HCT116 (cell line): Measurements from ENCODE around the gene ONECUT3. TPM values are rescaled to one million over a fixed set of nuclear protein-coding genes. Genes with fewer than 3 reads are reported as not detected.

Experiments used
- ATAC-seq: fragments of 200-7000 bp; cut with Tn5 transposase; 2 replicates; pipeline ENCODE4 v1.9.1; 2020; ENCODE audit warnings: mild to moderate bottlenecking, moderate library complexity
- BruUV-seq: library from RNA; stranded (reverse); fragments of 400-500 nt; replicated peaks from 2 replicates; lab custom pipeline; 2021; lab: Mats Ljungman, UMichigan
- CTCF ChIA-PET: fragments of 300-600 bp; sonication (Branson Sonifier 250); formaldehyde crosslinking; loops from one replicate; lab custom pipeline; 2021; ENCODE audit warnings: antibody characterized with exemption; lab: Charles Lee
- POLR2A ChIA-PET: fragments of 300-600, 350-600 bp; sonication (Branson Sonifier 250); formaldehyde crosslinking; loops from one replicate; lab custom pipeline; 2021; ENCODE audit warnings: antibody characterized with exemption; lab: Charles Lee
- RAD21 ChIA-PET, 2 experiments: fragments of 300-600 bp; sonication (Branson Sonifier 250); formaldehyde crosslinking; loops; one replicate each; lab custom pipeline; 2023; ENCODE audit warnings: low total read pairs in 2 of 2; ENCODE audit not compliant: uncharacterized antibody in 2 of 2, unreplicated experiment in 2 of 2, low non-redundant PET in 1 of 2; lab: Charles Lee
- DNase-seq: peaks from one replicate; pipeline ENCODE4 v3.0.0-alpha.2; 2010; ENCODE audit warnings: low read depth, low spot score
- H2AFZ ChIP-seq: fragments of 200-600 bp; shearing (Covaris generic), sonication (generic); 2 replicates; pipeline ENCODE4 v1.6.1; 2017; ENCODE audit warnings: low read depth, mixed run types, mixed read lengths, antibody characterized with exemption, low read length; ENCODE audit not compliant: poor library complexity, severe bottlenecking
- H3K27ac ChIP-seq: 2 replicates; pipeline ENCODE4 v1.5.1; 2012; ENCODE audit warnings: low read depth, low read length
- H3K27me3 ChIP-seq: fragments of 200-600 bp; sonication (generic); 2 replicates; pipeline ENCODE4 v1.6.1; 2016; ENCODE audit warnings: mixed run types, low read length, mixed read lengths; ENCODE audit not compliant: insufficient read depth
- H3K36me3 ChIP-seq, 2 experiments: fragments of 200-500 bp in 1 of 2; fragments of 200-600 bp in 1 of 2; sonication (Bioruptor generic) in 1 of 2; sonication (generic) in 1 of 2; 2 replicates each; pipeline versions ENCODE4 v1.5.1 to v1.6.1; 2014 to 2016; ENCODE audit warnings: low read length in 2 of 2, inconsistent platforms in 1 of 2, mixed read lengths in 1 of 2, mixed run types in 1 of 2; ENCODE audit not compliant: insufficient read depth in 2 of 2, control insufficient read depth in 1 of 2
- H3K4me1 ChIP-seq, 2 experiments: fragments of 200-600 bp in 1 of 2; sonication (generic) in 1 of 2; 2 replicates each; pipeline versions ENCODE4 v1.5.1 to v1.6.1; 2012 to 2017; ENCODE audit warnings: low read length in 2 of 2, inconsistent platforms in 1 of 2, mild to moderate bottlenecking in 1 of 2, mixed read lengths in 1 of 2, mixed run types in 1 of 2, moderate library complexity in 1 of 2; ENCODE audit not compliant: insufficient read depth in 2 of 2, control insufficient read depth in 1 of 2
- H3K4me2 ChIP-seq: fragments of 200-600 bp; sonication (generic); 2 replicates; pipeline ENCODE4 v1.6.1; 2017; ENCODE audit warnings: mixed run types, low read length, mixed read lengths
- H3K4me3 ChIP-seq, 2 experiments: fragments of 200-600 bp in 1 of 2; sonication (generic) in 1 of 2; replicated peaks in 1 of 2; 2 replicates each; pipeline ENCODE4 v1.5.1; 2011 to 2016; ENCODE audit warnings: low read length in 2 of 2, control low read depth in 1 of 2, low read depth in 1 of 2, mild to moderate bottlenecking in 1 of 2, mixed read lengths in 1 of 2, mixed run types in 1 of 2
- H3K79me2 ChIP-seq: fragments of 200-600 bp; sonication (generic); 2 replicates; pipeline ENCODE4 v1.6.1; 2017; ENCODE audit warnings: mild to moderate bottlenecking, mixed run types, low read length, moderate library complexity, mixed read lengths; ENCODE audit not compliant: insufficient read depth
- H3K9ac ChIP-seq: fragments of 200-600 bp; sonication (generic); 2 replicates; pipeline ENCODE4 v1.6.1; 2016; ENCODE audit warnings: low read length, mixed read lengths
- H3K9me2 ChIP-seq: fragments of 200-600 bp; sonication (generic), shearing (Covaris generic); 2 replicates; pipeline ENCODE4 v1.6.1; 2017; ENCODE audit warnings: mixed run types, mild to moderate bottlenecking, moderate library complexity; ENCODE audit not compliant: insufficient read depth
- H3K9me3 ChIP-seq, 2 experiments: fragments of 200-500 bp in 1 of 2; fragments of 200-600 bp in 1 of 2; sonication (Bioruptor generic) in 1 of 2; sonication (generic) in 1 of 2; 2 replicates each; pipeline ENCODE4 v1.6.1; 2014 to 2017; ENCODE audit warnings: low read length in 2 of 2, mixed read lengths in 2 of 2, inconsistent platforms in 1 of 2, low read depth in 1 of 2, mild to moderate bottlenecking in 1 of 2, mixed run types in 1 of 2, moderate library complexity in 1 of 2; ENCODE audit not compliant: control insufficient read depth in 1 of 2, insufficient read depth in 1 of 2
- H4K20me1 ChIP-seq: fragments of 200-600 bp; sonication (generic), shearing (Covaris generic); 2 replicates; pipeline ENCODE4 v1.6.1; 2017; ENCODE audit warnings: mixed run types, mild to moderate bottlenecking, moderate library complexity; ENCODE audit not compliant: insufficient read depth
- ATF3 ChIP-seq: IDR thresholded peaks from 2 replicates; pipeline ENCODE4 v1.6.1; 2012
- CEBPB ChIP-seq: IDR thresholded peaks from 2 replicates; pipeline ENCODE4 v1.6.1; 2012; ENCODE audit warnings: low read depth
- ELF1 ChIP-seq: IDR thresholded peaks from 2 replicates; pipeline ENCODE4 v1.6.1; 2012; ENCODE audit warnings: low read depth, borderline replicate concordance
- EZH2 ChIP-seq: fragments of 200-600 bp; sonication (generic); IDR thresholded peaks from 2 replicates; pipeline ENCODE4 v1.6.1; 2017; ENCODE audit warnings: antibody characterized with exemption, mixed run types
- FOSL1 ChIP-seq: IDR thresholded peaks from 2 replicates; pipeline ENCODE4 v1.6.1; 2012; ENCODE audit warnings: low read depth
- JUND ChIP-seq: IDR thresholded peaks from 2 replicates; pipeline ENCODE4 v1.6.1; 2012
- POLR2A ChIP-seq: IDR thresholded peaks from 2 replicates; pipeline ENCODE4 v1.7.0; 2011; ENCODE audit warnings: borderline replicate concordance; ENCODE audit not compliant: insufficient read depth, insufficient read length; ENCODE audit errors: extremely low read depth
- RAD21 ChIP-seq: IDR thresholded peaks from 2 replicates; pipeline ENCODE4 v1.6.1; 2012; ENCODE audit warnings: low read depth, mild to moderate bottlenecking
- SIN3A ChIP-seq: IDR thresholded peaks from 2 replicates; pipeline ENCODE4 v1.6.1; 2012; ENCODE audit warnings: low read depth
- YY1 ChIP-seq: IDR thresholded peaks from 2 replicates; pipeline ENCODE4 v1.6.1; 2011; ENCODE audit warnings: low read length, low read depth, moderate library complexity, mild to moderate bottlenecking; ENCODE audit not compliant: insufficient replicate concordance; ENCODE audit errors: extremely low read depth
- intact Hi-C: fragments of 100-400 bp; cut with micrococcal nuclease; formaldehyde crosslinking; loops from 2 replicates; pipeline ENCODE4 v1.10.0; 2022
- total RNA-seq: library from RNA; stranded (reverse); gene quantifications from one replicate; pipeline ENCODE4 v1.2.1, GENCODE V29; 2021; ENCODE audit not compliant: unreplicated experiment
- TF ChIP-seq, protein P1 (sequence below), 3 experiments: fragments of 200-600 bp in 1 of 3; sonication (generic) in 1 of 3; IDR thresholded peaks in 2 of 3; conservative IDR thresholded peaks in 1 of 3; 2 replicates each; pipeline ENCODE4 v1.5.1; 2012 to 2017; ENCODE audit warnings: low read depth in 2 of 3, low read length in 2 of 3, antibody characterized with exemption in 1 of 3, borderline replicate concordance in 1 of 3, control low read depth in 1 of 3, mild to moderate bottlenecking in 1 of 3, mixed read lengths in 1 of 3, mixed run types in 1 of 3, moderate library complexity in 1 of 3; ENCODE audit not compliant: insufficient read depth in 1 of 3
- TF ChIP-seq, protein P2 (sequence below): IDR thresholded peaks from 2 replicates; pipeline ENCODE4 v1.6.1; 2012; ENCODE audit warnings: low read depth

Gene ONECUT3
- total RNA-seq, 1 experiment from 2014 or later: 22.1 TPM

GRCh38 chr19:1719519-1719918 lies 33.8 kb upstream of the ONECUT3 start:
- BruUV-seq: no TSS peak
- intact Hi-C loops: no loop called here

More at GRCh38 chr19:1719519-1719918, 33.8 kb upstream of the ONECUT3 start:
- H3K27ac ChIP-seq: no peak overlapping the region
- ATAC-seq: no peak
- POLR2A ChIA-PET: interaction anchor here (1.1 kb wide), 1 partner anchor 13 kb away, joined by 3 read pairs; no protein-coding TSS in a partner anchor
- H3K4me3 ChIP-seq: no peak overlapping the region
- no peak overlapping the region for H3K9ac ChIP-seq
- no peaks in the 10 kb centered on the region for H3K79me2 ChIP-seq
- H3K4me1 ChIP-seq: no peaks in the 10 kb centered on the region
- H3K9me2 ChIP-seq: no peaks in the 10 kb centered on the region
- no peak overlapping the region for H2AFZ ChIP-seq
- RAD21 ChIA-PET: no interaction called here
- no peak for DNase-seq
- CTCF ChIA-PET: no interaction called here
- H3K9me3 ChIP-seq: no peaks in the 10 kb centered on the region
- TF ChIP-seq RAD21: no peak
- TF ChIP-seq JUND: no peak
- no peak for TF ChIP-seq SIN3A
- TF ChIP-seq EZH2: no peak
- TF ChIP-seq ATF3: no peak
- TF ChIP-seq, protein P1, sequence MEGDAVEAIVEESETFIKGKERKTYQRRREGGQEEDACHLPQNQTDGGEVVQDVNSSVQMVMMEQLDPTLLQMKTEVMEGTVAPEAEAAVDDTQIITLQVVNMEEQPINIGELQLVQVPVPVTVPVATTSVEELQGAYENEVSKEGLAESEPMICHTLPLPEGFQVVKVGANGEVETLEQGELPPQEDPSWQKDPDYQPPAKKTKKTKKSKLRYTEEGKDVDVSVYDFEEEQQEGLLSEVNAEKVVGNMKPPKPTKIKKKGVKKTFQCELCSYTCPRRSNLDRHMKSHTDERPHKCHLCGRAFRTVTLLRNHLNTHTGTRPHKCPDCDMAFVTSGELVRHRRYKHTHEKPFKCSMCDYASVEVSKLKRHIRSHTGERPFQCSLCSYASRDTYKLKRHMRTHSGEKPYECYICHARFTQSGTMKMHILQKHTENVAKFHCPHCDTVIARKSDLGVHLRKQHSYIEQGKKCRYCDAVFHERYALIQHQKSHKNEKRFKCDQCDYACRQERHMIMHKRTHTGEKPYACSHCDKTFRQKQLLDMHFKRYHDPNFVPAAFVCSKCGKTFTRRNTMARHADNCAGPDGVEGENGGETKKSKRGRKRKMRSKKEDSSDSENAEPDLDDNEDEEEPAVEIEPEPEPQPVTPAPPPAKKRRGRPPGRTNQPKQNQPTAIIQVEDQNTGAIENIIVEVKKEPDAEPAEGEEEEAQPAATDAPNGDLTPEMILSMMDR (IDR thresholded peaks at IDR 0.05 in 2 of 3, conservative IDR thresholded peaks at IDR 0.05 in 1 of 3; ENCODE audit: borderline replicate concordance in 1 of 3, insufficient read depth in 1 of 3, low read depth in 2 of 3, low read length in 2 of 3): no peak
- no peak for TF ChIP-seq POLR2A
- no peak for TF ChIP-seq CEBPB
- TF ChIP-seq, protein P2, sequence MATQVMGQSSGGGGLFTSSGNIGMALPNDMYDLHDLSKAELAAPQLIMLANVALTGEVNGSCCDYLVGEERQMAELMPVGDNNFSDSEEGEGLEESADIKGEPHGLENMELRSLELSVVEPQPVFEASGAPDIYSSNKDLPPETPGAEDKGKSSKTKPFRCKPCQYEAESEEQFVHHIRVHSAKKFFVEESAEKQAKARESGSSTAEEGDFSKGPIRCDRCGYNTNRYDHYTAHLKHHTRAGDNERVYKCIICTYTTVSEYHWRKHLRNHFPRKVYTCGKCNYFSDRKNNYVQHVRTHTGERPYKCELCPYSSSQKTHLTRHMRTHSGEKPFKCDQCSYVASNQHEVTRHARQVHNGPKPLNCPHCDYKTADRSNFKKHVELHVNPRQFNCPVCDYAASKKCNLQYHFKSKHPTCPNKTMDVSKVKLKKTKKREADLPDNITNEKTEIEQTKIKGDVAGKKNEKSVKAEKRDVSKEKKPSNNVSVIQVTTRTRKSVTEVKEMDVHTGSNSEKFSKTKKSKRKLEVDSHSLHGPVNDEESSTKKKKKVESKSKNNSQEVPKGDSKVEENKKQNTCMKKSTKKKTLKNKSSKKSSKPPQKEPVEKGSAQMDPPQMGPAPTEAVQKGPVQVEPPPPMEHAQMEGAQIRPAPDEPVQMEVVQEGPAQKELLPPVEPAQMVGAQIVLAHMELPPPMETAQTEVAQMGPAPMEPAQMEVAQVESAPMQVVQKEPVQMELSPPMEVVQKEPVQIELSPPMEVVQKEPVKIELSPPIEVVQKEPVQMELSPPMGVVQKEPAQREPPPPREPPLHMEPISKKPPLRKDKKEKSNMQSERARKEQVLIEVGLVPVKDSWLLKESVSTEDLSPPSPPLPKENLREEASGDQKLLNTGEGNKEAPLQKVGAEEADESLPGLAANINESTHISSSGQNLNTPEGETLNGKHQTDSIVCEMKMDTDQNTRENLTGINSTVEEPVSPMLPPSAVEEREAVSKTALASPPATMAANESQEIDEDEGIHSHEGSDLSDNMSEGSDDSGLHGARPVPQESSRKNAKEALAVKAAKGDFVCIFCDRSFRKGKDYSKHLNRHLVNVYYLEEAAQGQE: no peak
- TF ChIP-seq YY1: no peak
- TF ChIP-seq ELF1: no peak
- TF ChIP-seq FOSL1: no peak
- TF ChIP-seq, all 23 proteins: peak for 0
- H3K36me3 ChIP-seq: no peaks in the 10 kb centered on the region
- no peaks in the 10 kb centered on the region for H3K27me3 ChIP-seq
- H3K4me2 ChIP-seq: no peak overlapping the region
- no peaks in the 10 kb centered on the region for H4K20me1 ChIP-seq
